GM23338 (cell line): ENCODE data around the gene NAALADL2. TPM values are rescaled to one million over a fixed set of nuclear protein-coding genes. Genes with fewer than 3 reads are reported as not detected.

Experiments used
- ATAC-seq: fragments of 200-7000 bp; cut with Tn5 transposase; 3 replicates; pipeline ENCODE4 v1.9.1; 2020
- DNase-seq: peaks from one replicate; pipeline ENCODE4 v3.0.0-alpha.2; 2015; ENCODE audit warnings: low spot score
- H2AFZ ChIP-seq: fragments of 200-600 bp; sonication (generic); 2 replicates; pipeline ENCODE4 v1.8.0; 2016; ENCODE audit warnings: antibody characterized with exemption, mild to moderate bottlenecking, moderate library complexity
- H3F3A ChIP-seq: fragments of 200-600 bp; sonication (generic); replicated peaks from 2 replicates; pipeline ENCODE4 v1.8.0; 2017; ENCODE audit warnings: antibody characterized with exemption, mixed run types, low read depth
- H3K27ac ChIP-seq: fragments of 200-600 bp; sonication (generic); 2 replicates; pipeline ENCODE4 v1.6.1; 2016; ENCODE audit warnings: low read depth
- H3K27me3 ChIP-seq: fragments of 200-600 bp; sonication (generic); 2 replicates; pipeline ENCODE4 v1.8.0; 2016; ENCODE audit warnings: mild to moderate bottlenecking, mixed run types, moderate library complexity; ENCODE audit not compliant: insufficient read depth
- H3K36me3 ChIP-seq: fragments of 200-600 bp; sonication (generic); 2 replicates; pipeline ENCODE4 v1.8.0; 2016; ENCODE audit warnings: mild to moderate bottlenecking; ENCODE audit not compliant: insufficient read depth
- H3K4me1 ChIP-seq: fragments of 200-600 bp; sonication (generic); 2 replicates; pipeline ENCODE4 v1.8.0; 2016; ENCODE audit warnings: mild to moderate bottlenecking, moderate library complexity; ENCODE audit not compliant: insufficient read depth
- H3K4me2 ChIP-seq: fragments of 200-600 bp; sonication (generic); 2 replicates; pipeline ENCODE4 v1.7.1; 2017; ENCODE audit warnings: mixed run types
- H3K4me3 ChIP-seq: fragments of 200-600 bp; sonication (generic); 2 replicates; pipeline ENCODE4 v1.6.1; 2016; ENCODE audit warnings: mixed run types
- H3K79me2 ChIP-seq: fragments of 200-600 bp; sonication (generic); replicated peaks from 2 replicates; pipeline ENCODE4 v1.8.0; 2017; ENCODE audit warnings: mild to moderate bottlenecking; ENCODE audit not compliant: insufficient read depth
- H3K9me2 ChIP-seq: fragments of 200-600 bp; sonication (generic); 2 replicates; pipeline ENCODE4 v1.8.0; 2017; ENCODE audit not compliant: insufficient read depth
- H4K20me1 ChIP-seq: fragments of 200-600 bp; sonication (generic); replicated peaks from 2 replicates; pipeline ENCODE4 v1.8.0; 2017; ENCODE audit warnings: mild to moderate bottlenecking; ENCODE audit not compliant: insufficient read depth
- H3K27ac Mint-ChIP-seq: 2 replicates; pipeline ENCODE4 v1.8.0; 2020; ENCODE audit warnings: inconsistent platforms, mild to moderate bottlenecking, moderate library complexity, mixed read lengths
- H3K27me3 Mint-ChIP-seq: 3 replicates; pipeline ENCODE4 v1.8.0; 2022; ENCODE audit warnings: low read depth, mild to moderate bottlenecking, moderate library complexity, mixed read lengths, inconsistent platforms; ENCODE audit not compliant: insufficient read depth, poor library complexity
- H3K36me3 Mint-ChIP-seq: 3 replicates; pipeline ENCODE4 v1.8.0; 2021; ENCODE audit warnings: low read depth, mild to moderate bottlenecking, inconsistent platforms, moderate library complexity, mixed read lengths
- H3K4me1 Mint-ChIP-seq: 3 replicates; pipeline ENCODE4 v1.8.0; 2020; ENCODE audit warnings: mild to moderate bottlenecking, inconsistent platforms, mixed read lengths
- H3K4me3 Mint-ChIP-seq: 3 replicates; pipeline ENCODE4 v1.8.0; 2021; ENCODE audit warnings: moderate library complexity, mild to moderate bottlenecking, inconsistent platforms, mixed read lengths
- H3K9me3 Mint-ChIP-seq: 3 replicates; pipeline ENCODE4 v1.8.0; 2020; ENCODE audit warnings: moderate library complexity, mild to moderate bottlenecking, inconsistent platforms, mixed read lengths
- CREB1 ChIP-seq: fragments of 250-450 bp; sonication (Bioruptor Pico); IDR thresholded peaks from 2 replicates; pipeline ENCODE4 v1.5.0; 2020; ENCODE audit warnings: low read depth, mild to moderate bottlenecking, moderate library complexity
- CTCF ChIP-seq, 2 experiments: fragments of 200-600 bp in 1 of 2; sonication (generic) in 1 of 2; conservative IDR thresholded peaks; 2 replicates each; pipeline versions ENCODE4 v1.5.1 to v1.6.1; 2016 to 2017; ENCODE audit warnings: antibody characterized with exemption in 2 of 2, low read depth in 2 of 2, mild to moderate bottlenecking in 2 of 2, moderate library complexity in 1 of 2
- EZH2 ChIP-seq: fragments of 200-600 bp; sonication (generic); IDR thresholded peaks from one replicate; pipeline ENCODE4 v1.8.0; 2017; ENCODE audit warnings: antibody characterized with exemption, mild to moderate bottlenecking, low read depth; ENCODE audit not compliant: unreplicated experiment
- JUNB ChIP-seq: IDR thresholded peaks from one replicate; pipeline ENCODE4 v1.6.1; 2016; ENCODE audit warnings: antibody characterized with exemption; ENCODE audit not compliant: unreplicated experiment
- NANOG ChIP-seq: IDR thresholded peaks from 2 replicates; pipeline ENCODE4 v1.6.1; 2016; ENCODE audit warnings: antibody characterized with exemption, borderline replicate concordance
- POLR2AphosphoS5 ChIP-seq: IDR thresholded peaks from 2 replicates; pipeline ENCODE4 v1.6.1; 2016; ENCODE audit warnings: antibody characterized with exemption, low read depth
- REST ChIP-seq: IDR thresholded peaks from one replicate; pipeline ENCODE4 v1.6.1; 2018; ENCODE audit warnings: antibody characterized with exemption; ENCODE audit not compliant: unreplicated experiment
- STAT1 ChIP-seq: IDR thresholded peaks from one replicate; pipeline ENCODE4 v1.6.1; 2016; ENCODE audit warnings: antibody characterized with exemption; ENCODE audit not compliant: unreplicated experiment
- ZNF331 ChIP-seq: fragments of 250-450 bp; sonication (Bioruptor Pico); IDR thresholded peaks from 2 replicates; pipeline ENCODE4 v1.5.0; 2020; ENCODE audit warnings: low read depth, mild to moderate bottlenecking, moderate library complexity
- ZNF462 ChIP-seq: fragments of 250-450 bp; sonication (Bioruptor Pico); IDR thresholded peaks from 2 replicates; pipeline ENCODE4 v1.5.0; 2020; ENCODE audit warnings: mild to moderate bottlenecking, moderate library complexity
- polyA plus RNA-seq: library from polyadenylated mRNA; unstranded; fragments of >200 nt; fragmentation: Nextera tagmentation; extraction: Ambion mirVana; gene quantifications from 2 replicates; pipeline ENCODE4 v1.2.1, GENCODE V29; 2016
- total RNA-seq: library from RNA; depleted of rRNA; stranded (reverse); fragments of >200 nt; shearing (Covaris generic); gene quantifications from 2 replicates; pipeline ENCODE4 v1.2.3, GENCODE V29; 2014

NAALADL2 gene
- total and polyA plus RNA-seq, 2 experiments from 2014 or later: 1.6 to 2.6 TPM

- Histone ChIP-seq H4K20me1 (no peaks in the 10 kb centered on the region), H3K4me1 (peaks cover 5% of the 10 kb centered on the region; the same call in 1 of the 2 replicates), H3K9me2 (no peaks in the 10 kb centered on the region), H3K27me3 (no peaks in the 10 kb centered on the region), H3K27ac (no peak overlapping the region), H3K4me2 (no peak overlapping the region), H3K79me2 (no peaks in the 10 kb centered on the region), H3F3A (no peaks in the 10 kb centered on the region), H2AFZ (no peak overlapping the region), H3K36me3 (no peaks in the 10 kb centered on the region), H3K4me3 (no peak overlapping the region)
- H3K4me1 Mint-ChIP-seq: peaks cover 5% of the 10 kb centered on the region; the same call in 1 of the 3 replicates
- ATAC-seq: no peak
- TF ChIP-seq STAT1 (no peak), ZNF331 (CRISPR knock-in tag) (no peak), JUNB (no peak), POLR2AphosphoS5 (no peak), CTCF (conservative IDR thresholded peaks at IDR 0.05; ENCODE audit: low read depth in 2 of 2) (no peak)
- no peaks in the 10 kb centered on the region for H3K36me3 Mint-ChIP-seq
- H3K4me3 Mint-ChIP-seq: no peak overlapping the region
- DNase-seq: no peak
- no peak overlapping the region for H3K27ac Mint-ChIP-seq
- H3K9me3 Mint-ChIP-seq: no peaks in the 10 kb centered on the region
- H3K27me3 Mint-ChIP-seq: peaks cover 4% of the 10 kb centered on the region
Measured at GRCh38 chr3:175297216-175297615, 438.1 kb downstream of the NAALADL2 start.

GRCh38 chr3:175301741-175302140, 442.6 kb downstream of the NAALADL2 start:
- Histone ChIP-seq H3K27me3 (no peaks in the 10 kb centered on the region), H3K4me2 (no peak overlapping the region), H2AFZ (no peak overlapping the region), H4K20me1 (no peaks in the 10 kb centered on the region), H3F3A (no peaks in the 10 kb centered on the region), H3K4me3 (no peak overlapping the region), H3K27ac (no peak overlapping the region), H3K79me2 (no peaks in the 10 kb centered on the region), H3K36me3 (no peaks in the 10 kb centered on the region), H3K9me2 (peaks cover 2% of the 10 kb centered on the region), H3K4me1 (no peaks in the 10 kb centered on the region)
- H3K4me3 Mint-ChIP-seq: no peak overlapping the region
- H3K9me3 Mint-ChIP-seq: no peaks in the 10 kb centered on the region
- ATAC-seq (no peak), DNase-seq (no peak)
- H3K27me3 Mint-ChIP-seq: peaks cover 4% of the 10 kb centered on the region
- no peaks in the 10 kb centered on the region for H3K4me1 Mint-ChIP-seq
- H3K27ac Mint-ChIP-seq: no peak overlapping the region
- no peaks in the 10 kb centered on the region for H3K36me3 Mint-ChIP-seq
- TF ChIP-seq ZNF331 (CRISPR knock-in tag) (no peak), EZH2 (no peak), CREB1 (CRISPR knock-in tag) (no peak), STAT1 (no peak), ZNF462 (CRISPR knock-in tag) (no peak), REST (no peak), POLR2AphosphoS5 (no peak), NANOG (no peak)
